GM20000 (cell line): ENCODE measurements around the gene MOV10L1.
"Not testable (repeated sequence)": the region's sequence is repeated elsewhere in the genome, so short reads cannot be mapped to it uniquely, and the experiment has no call there.

ENCODE experiments used
- DNase-seq: peaks from one replicate; pipeline ENCODE4 v3.0.0; 2012; ENCODE audit warnings: low spot score
- TF ChIP-seq, protein P1 (sequence below): IDR thresholded peaks from 2 replicates; pipeline ENCODE4 v1.5.1; 2012; ENCODE audit warnings: mild to moderate bottlenecking, control low read depth; ENCODE audit errors: extremely low read depth, missing control alignments

Gene MOV10L1

GRCh38 chr22:50082197-50082715 is 7.5 kb upstream of the MOV10L1 start:
- TF ChIP-seq, protein P1, sequence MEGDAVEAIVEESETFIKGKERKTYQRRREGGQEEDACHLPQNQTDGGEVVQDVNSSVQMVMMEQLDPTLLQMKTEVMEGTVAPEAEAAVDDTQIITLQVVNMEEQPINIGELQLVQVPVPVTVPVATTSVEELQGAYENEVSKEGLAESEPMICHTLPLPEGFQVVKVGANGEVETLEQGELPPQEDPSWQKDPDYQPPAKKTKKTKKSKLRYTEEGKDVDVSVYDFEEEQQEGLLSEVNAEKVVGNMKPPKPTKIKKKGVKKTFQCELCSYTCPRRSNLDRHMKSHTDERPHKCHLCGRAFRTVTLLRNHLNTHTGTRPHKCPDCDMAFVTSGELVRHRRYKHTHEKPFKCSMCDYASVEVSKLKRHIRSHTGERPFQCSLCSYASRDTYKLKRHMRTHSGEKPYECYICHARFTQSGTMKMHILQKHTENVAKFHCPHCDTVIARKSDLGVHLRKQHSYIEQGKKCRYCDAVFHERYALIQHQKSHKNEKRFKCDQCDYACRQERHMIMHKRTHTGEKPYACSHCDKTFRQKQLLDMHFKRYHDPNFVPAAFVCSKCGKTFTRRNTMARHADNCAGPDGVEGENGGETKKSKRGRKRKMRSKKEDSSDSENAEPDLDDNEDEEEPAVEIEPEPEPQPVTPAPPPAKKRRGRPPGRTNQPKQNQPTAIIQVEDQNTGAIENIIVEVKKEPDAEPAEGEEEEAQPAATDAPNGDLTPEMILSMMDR: no peak
- DNase-seq: no peak

DNA sequence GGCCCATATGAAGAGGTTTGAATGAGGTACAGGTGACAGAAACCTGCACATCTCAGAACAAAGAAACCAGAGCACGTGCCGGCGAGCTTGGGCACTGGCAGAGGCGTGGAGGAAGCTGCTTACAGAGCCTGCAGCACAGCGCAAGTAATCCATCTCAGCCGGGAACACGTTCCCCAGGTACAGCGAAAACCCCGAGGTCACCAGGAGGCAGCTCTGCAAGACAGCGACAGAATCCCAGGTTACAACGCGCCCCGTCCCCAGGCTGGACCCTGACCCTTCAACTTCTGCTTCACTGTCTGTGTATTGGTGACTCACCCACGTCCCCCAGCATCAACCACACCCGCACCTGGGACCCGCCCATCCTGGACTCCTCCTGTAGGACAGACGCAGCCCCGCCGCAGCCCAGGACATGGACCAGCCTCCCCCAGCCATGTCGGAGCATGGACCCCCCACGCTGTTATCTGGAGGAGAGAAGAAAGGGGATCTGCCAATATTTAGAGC is 6.8 kb upstream of the MOV10L1 start:
- TF ChIP-seq, protein P1: no peak
- no peak for DNase-seq

GRCh38 chr22:50083462-50084079 is 6.2 kb upstream of the MOV10L1 start:
- TF ChIP-seq, protein P1: no peak
- DNase-seq: no peak

GRCh38 chr22:50084080-50084477 is 5.7 kb upstream of the MOV10L1 start:
- TF ChIP-seq, protein P1: no peak
- DNase-seq: no peak

DNA sequence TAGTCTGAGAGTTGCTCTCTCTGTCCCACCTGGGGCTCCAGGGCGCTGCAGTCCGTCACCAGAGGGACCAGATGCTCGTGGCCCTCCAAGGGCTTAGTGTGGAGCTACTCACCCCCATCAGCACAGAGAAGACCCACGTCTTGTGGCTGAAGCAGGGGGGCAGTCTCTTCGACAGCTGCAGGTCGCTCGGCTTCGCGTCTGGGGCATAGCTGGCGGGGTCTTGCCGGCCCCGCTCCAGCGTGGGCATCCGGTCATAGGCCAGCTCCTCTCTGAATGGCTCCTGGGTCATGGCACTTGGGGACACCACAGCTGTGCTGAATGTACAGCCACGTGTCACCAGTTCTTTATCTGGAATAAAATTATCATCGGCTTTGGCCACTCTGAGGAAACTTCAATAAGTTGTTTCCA is 5.2 kb upstream of the MOV10L1 start:
- peak; percentile 22 for DNase-seq

DNA sequence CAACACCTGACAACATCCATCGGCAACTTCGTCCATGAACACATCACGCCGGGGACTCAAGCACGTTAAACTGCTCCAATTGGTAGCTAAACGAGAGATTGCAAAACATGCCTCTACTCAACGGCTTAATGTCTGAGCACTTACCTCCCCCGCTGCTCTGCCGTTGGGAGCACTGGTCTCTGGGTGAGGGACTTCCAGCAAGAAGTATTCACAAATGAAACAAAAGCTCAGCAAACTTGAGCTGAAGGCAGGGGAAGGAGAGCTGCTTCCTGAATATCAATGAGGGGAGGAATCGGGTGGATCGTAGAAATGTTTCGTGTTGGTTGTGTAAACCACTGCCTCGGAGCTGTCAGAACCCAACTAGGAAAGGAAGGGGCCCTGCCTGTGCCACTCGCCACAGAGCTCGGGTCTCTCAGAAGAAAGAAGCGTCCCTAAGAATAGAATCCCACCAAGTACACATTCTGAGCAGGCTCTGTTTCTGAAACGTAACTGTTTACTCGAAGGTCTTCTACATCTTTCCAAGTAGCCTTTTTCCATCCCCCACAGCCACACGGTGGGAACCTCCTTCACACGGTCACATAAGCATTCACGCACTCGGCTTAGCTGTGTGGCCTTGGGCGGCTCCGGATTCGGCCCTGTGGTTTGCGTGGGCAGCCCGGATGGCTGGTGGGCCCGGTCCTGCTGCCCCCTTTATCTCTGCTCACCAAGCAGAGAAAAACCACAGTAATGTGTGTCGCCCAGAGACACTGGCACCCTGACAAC is 4.4 kb upstream of the MOV10L1 start, which contains the start of gene MLC1:
Gene MLC1, minus strand, starts transcription at position 216 of the 762 bp plus-strand sequence. CDS start 524 bp downstream, outside the sequence.
- TF ChIP-seq, protein P1: no peak
- DNase-seq: peak; percentile 53

More for the DNA sequence above, 5.2 kb upstream of the MOV10L1 start:
- TF ChIP-seq, protein P1: no peak

DNA sequence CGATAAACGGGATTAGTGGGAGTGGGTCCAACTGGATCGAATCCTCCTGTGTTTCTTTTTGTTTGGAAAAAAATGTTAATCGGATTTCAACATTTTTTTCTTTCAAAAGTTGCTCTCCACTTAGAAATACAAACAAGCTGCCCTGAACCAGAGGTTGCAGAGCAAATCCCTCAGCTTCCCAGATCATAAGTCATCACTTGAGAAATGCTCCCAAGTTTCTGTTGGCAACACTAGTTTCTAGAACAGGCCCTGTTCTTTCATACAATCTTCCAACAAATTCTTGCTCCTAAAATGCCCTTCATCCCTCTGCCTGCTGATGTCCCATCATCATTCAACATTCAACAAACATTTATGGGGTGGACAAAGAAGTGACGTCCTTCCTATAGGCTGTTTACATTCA is 3.3 kb upstream of the MOV10L1 start:
- TF ChIP-seq, protein P1: no peak
- no peak for DNase-seq

DNA sequence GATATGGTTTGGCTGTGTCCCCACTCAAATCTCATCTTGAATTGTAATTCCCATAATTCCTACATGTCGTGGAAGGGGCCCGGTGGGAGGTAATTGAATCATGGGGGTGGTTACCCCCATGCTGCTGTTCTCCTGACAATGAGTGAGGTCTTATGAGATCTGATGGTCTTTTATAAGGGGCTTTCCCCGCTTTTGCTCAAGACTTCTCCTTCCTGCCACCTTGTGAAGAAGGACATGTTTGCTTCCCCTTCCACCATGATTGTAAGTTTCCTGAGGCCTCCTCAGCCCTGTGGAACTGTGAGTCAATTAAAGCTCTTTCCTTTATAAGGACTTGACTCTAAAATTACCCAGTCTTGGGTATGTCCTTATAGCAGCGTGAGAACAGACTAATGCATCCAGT is 2.8 kb upstream of the MOV10L1 start:
- not testable (repeated sequence) for DNase-seq
